K562 (cell line): ENCODE results near the gene SPRED2. TPM values are rescaled to one million over a fixed set of nuclear protein-coding genes. Genes with fewer than 3 reads are reported as not detected.

Source experiments
- BRD9 ChIP-seq: fragments of 450-650 bp; IDR thresholded peaks from 2 replicates; pipeline ENCODE4 v1.6.1; 2018; ENCODE audit warnings: low read depth; ENCODE audit not compliant: partially characterized antibody
- CAMTA2 ChIP-seq: fragments of 250-450 bp; sonication (Bioruptor Pico); conservative IDR thresholded peaks from 2 replicates; pipeline ENCODE4 v1.5.1; 2022
- CTBP1 ChIP-seq: fragments of 450-650 bp; IDR thresholded peaks from 2 replicates; pipeline ENCODE4 v1.6.1; 2016; ENCODE audit warnings: borderline replicate concordance
- CXXC5 ChIP-seq: fragments of 250-450 bp; sonication (Bioruptor Pico); IDR thresholded peaks from 2 replicates; pipeline ENCODE4 v1.8.0; 2022; ENCODE audit warnings: inconsistent platforms, mild to moderate bottlenecking, moderate library complexity
- E4F1 ChIP-seq: fragments of 250-450 bp; sonication (Bioruptor Pico); IDR thresholded peaks from 2 replicates; pipeline ENCODE4 v1.5.0; 2021; ENCODE audit warnings: mild to moderate bottlenecking, borderline replicate concordance
- GABPB1 ChIP-seq: sonication (generic); formaldehyde crosslinking; IDR thresholded peaks from 2 replicates; pipeline ENCODE4 v1.8.0; 2022; ENCODE audit warnings: mild to moderate bottlenecking, missing genetic modification reagents
- HDAC3 ChIP-seq: fragments of 450-650 bp; IDR thresholded peaks from 2 replicates; pipeline ENCODE4 v1.6.1; 2018; ENCODE audit warnings: borderline replicate concordance, mild to moderate bottlenecking, moderate library complexity; ENCODE audit not compliant: partially characterized antibody
- KDM4B ChIP-seq, 2 experiments: fragments of 450-650 bp in 1 of 2; sonication (generic) in 1 of 2; IDR thresholded peaks; 2 replicates each; pipeline ENCODE4 v1.6.1; 2016 to 2017; ENCODE audit warnings: borderline replicate concordance in 2 of 2, antibody characterized with exemption in 1 of 2, low read depth in 1 of 2, mild to moderate bottlenecking in 1 of 2
- POLR2AphosphoS5 ChIP-seq: IDR thresholded peaks from 2 replicates; pipeline ENCODE4 v1.6.1; 2011; ENCODE audit warnings: mild to moderate bottlenecking, low read depth, low read length, moderate library complexity; ENCODE audit not compliant: control insufficient read depth, insufficient read depth
- RAD21 ChIP-seq, 2 experiments: fragments of 250-450 bp in 1 of 2; fragments of 450-650 bp in 1 of 2; sonication (Bioruptor Pico) in 1 of 2; formaldehyde crosslinking in 1 of 2; IDR thresholded peaks in 1 of 2; conservative IDR thresholded peaks in 1 of 2; 2 replicates each; pipeline versions ENCODE4 v1.4.0 to v1.8.0; 2020 to 2022; ENCODE audit warnings: mild to moderate bottlenecking in 2 of 2, moderate library complexity in 1 of 2
- RB1 ChIP-seq: fragments of 450-650 bp; IDR thresholded peaks from 2 replicates; pipeline ENCODE4 v1.6.1; 2017; ENCODE audit warnings: low read depth, mild to moderate bottlenecking
- RCOR1 ChIP-seq, 2 experiments: IDR thresholded peaks; 2 replicates each; pipeline ENCODE4 v1.6.1; 2012; ENCODE audit warnings: low read depth in 2 of 2, low read length in 2 of 2, borderline replicate concordance in 1 of 2, improper control_type of control experiment in 1 of 2
- SAFB ChIP-seq: fragments of 200-400 bp; formaldehyde crosslinking; IDR thresholded peaks from 2 replicates; pipeline ENCODE4 v1.6.1; 2017; ENCODE audit warnings: low read depth, low read length, borderline replicate concordance
- SMAD1 ChIP-seq: fragments of 150-350 bp; IDR thresholded peaks from 2 replicates; pipeline ENCODE4 v1.6.1; 2014; ENCODE audit warnings: low read length, low read depth; ENCODE audit not compliant: partially characterized antibody
- XRCC5 ChIP-seq: fragments of 200-400 bp; formaldehyde crosslinking; IDR thresholded peaks from 2 replicates; pipeline ENCODE4 v1.6.1; 2017; ENCODE audit warnings: low read depth, mild to moderate bottlenecking, low read length
- ZBTB7A ChIP-seq: IDR thresholded peaks from 2 replicates; pipeline ENCODE4 v1.6.1; 2011; ENCODE audit warnings: low read depth, mild to moderate bottlenecking, low read length, moderate library complexity, borderline replicate concordance; ENCODE audit not compliant: control insufficient read depth
- ZNF146 ChIP-seq: IDR thresholded peaks from one replicate; pipeline ENCODE4 v1.6.1; 2018; ENCODE audit warnings: missing compliant biosample characterization; ENCODE audit not compliant: unreplicated experiment
- ZNF263 ChIP-seq: sonication (generic); formaldehyde crosslinking; IDR thresholded peaks from 2 replicates; pipeline ENCODE4 v1.8.0; 2022; ENCODE audit warnings: mild to moderate bottlenecking, missing genetic modification reagents, borderline replicate concordance
- ZNF354B ChIP-seq: fragments of 250-450 bp; sonication (Bioruptor Pico); IDR thresholded peaks from 2 replicates; pipeline ENCODE4 v1.4.0; 2020
- ZNF384 ChIP-seq: IDR thresholded peaks from 2 replicates; pipeline ENCODE4 v1.6.1; 2012; ENCODE audit warnings: low read depth, low read length, improper control_type of control experiment
- ZNF511 ChIP-seq: sonication (generic); formaldehyde crosslinking; IDR thresholded peaks from 2 replicates; pipeline ENCODE4 v1.8.0; 2022; ENCODE audit warnings: mild to moderate bottlenecking, missing genetic modification reagents
- polyA plus RNA-seq, 8 experiments: library from polyadenylated mRNA; depleted of rRNA in 4 of 8; stranded (reverse) in 5 of 8; unstranded in 3 of 8; fragments of >200 nt; fragmentation: Nextera tagmentation in 2 of 8; fragmentation: Illumina TruSeq in 1 of 8; extraction: Ambion mirVana in 2 of 8; extraction: Trizol in 1 of 8; gene quantifications; 2 replicates each; pipeline versions ENCODE4 v1.2.1 to v1.2.3, GENCODE V29; 2011 to 2014; ENCODE audit warnings: inconsistent platforms in 1 of 8, missing spikeins in 1 of 8
- total RNA-seq, 7 experiments: library from RNA; depleted of rRNA in 6 of 7; stranded (reverse); fragments of >200 nt in 6 of 7; fragmentation: Illumina TruSeq in 2 of 7; extraction: Trizol in 2 of 7; gene quantifications; 2 replicates each; pipeline versions ENCODE4 v1.2.1 to v1.2.3, GENCODE V29; 2011 to 2021; ENCODE audit warnings: low replicate concordance in 1 of 7
- TF ChIP-seq, protein P1 (sequence below): sonication (generic); formaldehyde crosslinking; IDR thresholded peaks from 2 replicates; pipeline ENCODE4 v1.8.0; 2022; ENCODE audit warnings: missing genetic modification reagents, mild to moderate bottlenecking, moderate library complexity, borderline replicate concordance
- TF ChIP-seq, protein P2 (sequence below): fragments of 450-650 bp; conservative IDR thresholded peaks from 2 replicates; pipeline ENCODE4 v1.6.1; 2016; ENCODE audit warnings: missing genetic modification characterization, low read depth, mild to moderate bottlenecking, missing compliant biosample characterization, moderate library complexity

Gene SPRED2
- total and polyA plus RNA-seq, 9 of the 15 experiments (the other 6 are each of a cell fraction or from before 2014, with no cell fraction given): 4.6 to 50.8 (median 14.1) TPM

- TF ChIP-seq HDAC3 (peak; percentile 50), ZBTB7A (peak; percentile 93), RAD21 (CRISPR knock-in tag; conservative IDR thresholded peaks at IDR 0.05 in 1 of 2, IDR thresholded peaks at IDR 0.05 in 1 of 2) (peak; percentile 42 to 55), RB1 (peak; percentile 90), POLR2AphosphoS5 (peak; percentile 4; the same call in 1 of the 2 replicates), SMAD1 (no peak), BRD9 (no peak), KDM4B (IDR thresholded peaks at IDR 0.05; ENCODE audit: borderline replicate concordance in 2 of 2, low read depth in 1 of 2) (0 out of 4 replicates have a peak, but pooled peaks of 1 of the 2 experiments have one; percentile 66), ZNF511 (CRISPR knock-in tag) (peak; percentile 53), GABPB1 (CRISPR knock-in tag) (peak; percentile 59), ZNF263 (CRISPR knock-in tag) (peak; percentile 96), CAMTA2 (CRISPR knock-in tag) (no peak), RCOR1 (IDR thresholded peaks at IDR 0.05; ENCODE audit: borderline replicate concordance in 1 of 2, low read depth in 2 of 2, low read length in 2 of 2) (peak in 1 of 2 experiments; percentile 60; a peak in 1 of 4 replicates), SAFB (peak; percentile 55; the same call in 1 of the 2 replicates), ZNF384 (peak; percentile 71), XRCC5 (peak; percentile 96), ZNF354B (no peak), CTBP1 (peak; percentile 49; the same call in 1 of the 2 replicates), CXXC5 (peak; percentile 49), ZNF146 (peak; percentile 2), E4F1 (CRISPR knock-in tag) (no peak)
- TF ChIP-seq, protein P1, sequence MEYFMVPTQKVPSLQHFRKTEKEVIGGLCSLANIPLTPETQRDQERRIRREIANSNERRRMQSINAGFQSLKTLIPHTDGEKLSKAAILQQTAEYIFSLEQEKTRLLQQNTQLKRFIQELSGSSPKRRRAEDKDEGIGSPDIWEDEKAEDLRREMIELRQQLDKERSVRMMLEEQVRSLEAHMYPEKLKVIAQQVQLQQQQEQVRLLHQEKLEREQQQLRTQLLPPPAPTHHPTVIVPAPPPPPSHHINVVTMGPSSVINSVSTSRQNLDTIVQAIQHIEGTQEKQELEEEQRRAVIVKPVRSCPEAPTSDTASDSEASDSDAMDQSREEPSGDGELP (CRISPR knock-in tag): peak; percentile 79
- TF ChIP-seq, protein P2, sequence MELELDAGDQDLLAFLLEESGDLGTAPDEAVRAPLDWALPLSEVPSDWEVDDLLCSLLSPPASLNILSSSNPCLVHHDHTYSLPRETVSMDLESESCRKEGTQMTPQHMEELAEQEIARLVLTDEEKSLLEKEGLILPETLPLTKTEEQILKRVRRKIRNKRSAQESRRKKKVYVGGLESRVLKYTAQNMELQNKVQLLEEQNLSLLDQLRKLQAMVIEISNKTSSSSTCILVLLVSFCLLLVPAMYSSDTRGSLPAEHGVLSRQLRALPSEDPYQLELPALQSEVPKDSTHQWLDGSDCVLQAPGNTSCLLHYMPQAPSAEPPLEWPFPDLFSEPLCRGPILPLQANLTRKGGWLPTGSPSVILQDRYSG (tag): no peak
Observed at GRCh38 chr2:65435625-65436168, 3.3 kb upstream of the SPRED2 start (continued).
